CD4-positive, alpha-beta T cell treated with Interleukin-17A for 1 hour (primary cell): ENCODE results near the gene CAMTA1.
"Not testable (repeated sequence)": the region's sequence is repeated elsewhere in the genome, so short reads cannot be mapped to it uniquely, and the experiment has no call there.

Experiments used
- DNase-seq: peaks from one replicate; pipeline ENCODE4 v3.0.0-alpha.2; 2020

Gene CAMTA1

GRCh38 chr1:7330726-7331125, 545.5 kb downstream of the CAMTA1 start:
- DNase-seq = not testable (repeated sequence)

GRCh38 chr1:7331926-7332535, 546.8 kb downstream of the CAMTA1 start:
- no peak for DNase-seq

GRCh38 chr1:7333094-7333493, 547.8 kb downstream of the CAMTA1 start:
- no peak for DNase-seq

GRCh38 chr1:7333620-7334019, 548.4 kb downstream of the CAMTA1 start:
- no peak for DNase-seq

GRCh38 chr1:7334475-7335035, 549.3 kb downstream of the CAMTA1 start:
- no peak for DNase-seq

GRCh38 chr1:7335224-7335879, 550.1 kb downstream of the CAMTA1 start:
- no peak for DNase-seq

- no peak for DNase-seq
Observed at GRCh38 chr1:7338439-7338838, 553.2 kb downstream of the CAMTA1 start.

- DNase-seq = no peak
Observed at GRCh38 chr1:7339014-7339413, 553.8 kb downstream of the CAMTA1 start.

- no peak for DNase-seq
Observed at GRCh38 chr1:7339953-7340352, 554.7 kb downstream of the CAMTA1 start.

GRCh38 chr1:7341145-7341905, 556.1 kb downstream of the CAMTA1 start:
- no peak for DNase-seq

GRCh38 chr1:7343882-7344281, 558.6 kb downstream of the CAMTA1 start:
- DNase-seq = no peak

GRCh38 chr1:7344299-7344698, 559.0 kb downstream of the CAMTA1 start:
- no peak for DNase-seq

- DNase-seq = no peak
Observed at GRCh38 chr1:7345516-7345915, 560.3 kb downstream of the CAMTA1 start.

GRCh38 chr1:7346070-7346596, 560.9 kb downstream of the CAMTA1 start:
- DNase-seq = no peak

- DNase-seq = no peak
Observed at GRCh38 chr1:7346600-7347570, 561.6 kb downstream of the CAMTA1 start.

- DNase-seq = no peak
Observed at GRCh38 chr1:7348073-7348472, 562.8 kb downstream of the CAMTA1 start.

GRCh38 chr1:7348580-7348979, 563.3 kb downstream of the CAMTA1 start:
- no peak for DNase-seq

- no peak for DNase-seq
Observed at GRCh38 chr1:7350804-7351203, 565.5 kb downstream of the CAMTA1 start.

- DNase-seq = no peak
Observed at GRCh38 chr1:7351649-7352048, 566.4 kb downstream of the CAMTA1 start.

GRCh38 chr1:7352364-7352763, 567.1 kb downstream of the CAMTA1 start:
- no peak for DNase-seq

GRCh38 chr1:7352974-7353373, 567.7 kb downstream of the CAMTA1 start:
- no peak for DNase-seq

- no peak for DNase-seq
Observed at GRCh38 chr1:7355646-7356045, 570.4 kb downstream of the CAMTA1 start.
